ENCODE results near the gene SGMS1. TPM values are rescaled to one million over a fixed set of nuclear protein-coding genes. Genes with fewer than 3 reads are reported as not detected.
"Not testable (repeated sequence)": the region's sequence is repeated elsewhere in the genome, so short reads cannot be mapped to it uniquely, and the experiment has no call there.

SGMS1 gene
- total RNA-seq, 2 experiments from 2014 or later: 17.1 to 19.3 TPM

- no peak overlapping the region for H3K4me3 Mint-ChIP-seq
- CTCF ChIA-PET: interaction anchor here (0.9 to 1.4 kb wide), 4 partner anchors 10 to 49 kb away, joined by 3 to 5 read pairs (median 4); no protein-coding TSS in a partner anchor
- no peaks in the 10 kb centered on the region for H3K9me3 Mint-ChIP-seq
- POLR2A ChIA-PET: no interaction called here
- H3K27ac Mint-ChIP-seq: no peak overlapping the region
- H3K4me1 Mint-ChIP-seq: peaks cover 58% of the 10 kb centered on the region
- no peak for DNase-seq
- peaks cover 4% of the 10 kb centered on the region for H3K36me3 Mint-ChIP-seq (ENCODE audit: low read depth)
- no peaks in the 10 kb centered on the region for H3K27me3 Mint-ChIP-seq
Observed at GRCh38 chr10:50506861-50507573, 116.7 kb downstream of the SGMS1 start.

- no peak for DNase-seq
- POLR2A ChIA-PET: no interaction called here
- Mint-ChIP-seq H3K9me3 (no peaks in the 10 kb centered on the region), H3K27ac (no peak overlapping the region), H3K36me3 (ENCODE audit: low read depth) (peaks cover 2% of the 10 kb centered on the region), H3K4me1 (peaks cover 43% of the 10 kb centered on the region), H3K27me3 (no peaks in the 10 kb centered on the region), H3K4me3 (no peak overlapping the region)
- CTCF ChIA-PET: interaction anchor here (0.9 to 1.4 kb wide), 4 partner anchors 9 to 17 kb away, joined by 3 to 5 read pairs (median 3); no protein-coding TSS in a partner anchor
Observed at GRCh38 chr10:50504389-50504788, 119.4 kb downstream of the SGMS1 start.

- H3K4me3 Mint-ChIP-seq: no peak overlapping the region
- no peak overlapping the region for H3K27ac Mint-ChIP-seq
- ChIA-PET POLR2A (no interaction called here), CTCF (interaction anchor here (0.6 to 1.4 kb wide), 5 partner anchors 10 to 633 kb away, joined by 3 to 5 read pairs (median 3); no protein-coding TSS in a partner anchor)
- no peaks in the 10 kb centered on the region for H3K27me3 Mint-ChIP-seq
- H3K36me3 Mint-ChIP-seq (ENCODE audit: low read depth): no peaks in the 10 kb centered on the region
- no peak for DNase-seq
- H3K9me3 Mint-ChIP-seq: no peaks in the 10 kb centered on the region
- peaks cover 38% of the 10 kb centered on the region for H3K4me1 Mint-ChIP-seq
Observed at GRCh38 chr10:50503661-50504320, 120.0 kb downstream of the SGMS1 start.

- POLR2A ChIA-PET, DNase-seq: not testable (repeated sequence)
Observed at GRCh38 chr10:50503156-50503555, 120.6 kb downstream of the SGMS1 start.

GRCh38 chr10:50501924-50502452, 121.8 kb downstream of the SGMS1 start:
- POLR2A ChIA-PET: interaction anchor here (0.6 kb wide), 1 partner anchor 1907 kb away, joined by 3 read pairs; no protein-coding TSS in a partner anchor
- no peak overlapping the region for H3K4me3 Mint-ChIP-seq

More at GRCh38 chr10:50503156-50503555, 120.6 kb downstream of the SGMS1 start:
- peaks cover 31% of the 10 kb centered on the region for H3K4me1 Mint-ChIP-seq
- not testable (repeated sequence) for H3K27me3 Mint-ChIP-seq; H3K4me3 Mint-ChIP-seq; H3K36me3 Mint-ChIP-seq (ENCODE audit: low read depth); H3K9me3 Mint-ChIP-seq; H3K27ac Mint-ChIP-seq
- CTCF ChIA-PET: interaction anchor here (0.6 kb wide), 1 partner anchor 633 kb away, joined by 3 read pairs; no protein-coding TSS in a partner anchor

GRCh38 chr10:50501478-50501877, 122.3 kb downstream of the SGMS1 start:
- H3K4me3 Mint-ChIP-seq: no peak overlapping the region
- H3K4me1 Mint-ChIP-seq: peaks cover 35% of the 10 kb centered on the region
- peaks cover 9% of the 10 kb centered on the region for H3K9me3 Mint-ChIP-seq
- ChIA-PET POLR2A (no interaction called here), CTCF (no interaction called here)
- no peak overlapping the region for H3K27ac Mint-ChIP-seq
- peaks cover 10% of the 10 kb centered on the region for H3K36me3 Mint-ChIP-seq (ENCODE audit: low read depth)
- no peak for DNase-seq
- no peaks in the 10 kb centered on the region for H3K27me3 Mint-ChIP-seq

More at GRCh38 chr10:50501924-50502452, 121.8 kb downstream of the SGMS1 start:
- H3K27me3 Mint-ChIP-seq: no peaks in the 10 kb centered on the region
- H3K36me3 Mint-ChIP-seq (ENCODE audit: low read depth): peaks cover 10% of the 10 kb centered on the region
- no peak for DNase-seq
- H3K27ac Mint-ChIP-seq: peak overlapping the region; percentile 33
- H3K4me1 Mint-ChIP-seq: peaks cover 35% of the 10 kb centered on the region
- H3K9me3 Mint-ChIP-seq: peaks cover 9% of the 10 kb centered on the region
- CTCF ChIA-PET: interaction anchor here (0.8 kb wide), 1 partner anchor 11 kb away, joined by 3 read pairs; no protein-coding TSS in a partner anchor

- H3K36me3 Mint-ChIP-seq (ENCODE audit: low read depth): peaks cover 11% of the 10 kb centered on the region
- no peak overlapping the region for H3K27ac Mint-ChIP-seq
- H3K4me1 Mint-ChIP-seq: peaks cover 31% of the 10 kb centered on the region
- no peak overlapping the region for H3K4me3 Mint-ChIP-seq
- ChIA-PET CTCF (no interaction called here), POLR2A (no interaction called here)
- DNase-seq: no peak
- H3K9me3 Mint-ChIP-seq: peaks cover 14% of the 10 kb centered on the region
- H3K27me3 Mint-ChIP-seq: no peaks in the 10 kb centered on the region
Observed at GRCh38 chr10:50498465-50498864, 125.3 kb downstream of the SGMS1 start.

GRCh38 chr10:50497758-50498157, 126.0 kb downstream of the SGMS1 start:
- ChIA-PET POLR2A (no interaction called here), CTCF (interaction anchor here (2.1 kb wide), 1 partner anchor 9 kb away, joined by 5 read pairs; no protein-coding TSS in a partner anchor)
- Mint-ChIP-seq H3K36me3 (ENCODE audit: low read depth) (peaks cover 12% of the 10 kb centered on the region), H3K27me3 (no peaks in the 10 kb centered on the region), H3K27ac (peak overlapping the region; percentile 14), H3K4me1 (peaks cover 24% of the 10 kb centered on the region), H3K9me3 (peaks cover 14% of the 10 kb centered on the region), H3K4me3 (no peak overlapping the region)
- no peak for DNase-seq

- Mint-ChIP-seq H3K27me3 (no peaks in the 10 kb centered on the region), H3K36me3 (ENCODE audit: low read depth) (peaks cover 14% of the 10 kb centered on the region), H3K9me3 (peaks cover 18% of the 10 kb centered on the region), H3K4me3 (no peak overlapping the region), H3K4me1 (peaks cover 12% of the 10 kb centered on the region), H3K27ac (no peak overlapping the region)
- POLR2A ChIA-PET: interaction anchor here (0.7 kb wide), 1 partner anchor 79 kb away, joined by 3 read pairs; no protein-coding TSS in a partner anchor
- CTCF ChIA-PET: interaction anchor here (1.2 to 2.1 kb wide), 3 partner anchors 11 to 101 kb away, joined by 3 to 5 read pairs (median 3); no protein-coding TSS in a partner anchor
- no peak for DNase-seq
Observed at GRCh38 chr10:50496228-50496627, 127.5 kb downstream of the SGMS1 start.

- Mint-ChIP-seq H3K27ac (no peak overlapping the region), H3K4me3 (no peak overlapping the region), H3K4me1 (no peaks in the 10 kb centered on the region), H3K27me3 (no peaks in the 10 kb centered on the region), H3K9me3 (peaks cover 21% of the 10 kb centered on the region), H3K36me3 (ENCODE audit: low read depth) (peaks cover 11% of the 10 kb centered on the region)
- POLR2A ChIA-PET: no interaction called here
- CTCF ChIA-PET: interaction anchor here (1.5 kb wide), 1 partner anchor 23 kb away, joined by 7 read pairs; no protein-coding TSS in a partner anchor
- DNase-seq: no peak
Observed at GRCh38 chr10:50490241-50490640, 133.5 kb downstream of the SGMS1 start.

GRCh38 chr10:50484550-50484949, 139.2 kb downstream of the SGMS1 start:
- H3K4me1 Mint-ChIP-seq, DNase-seq, CTCF ChIA-PET, POLR2A ChIA-PET, H3K27ac Mint-ChIP-seq, H3K27me3 Mint-ChIP-seq, H3K4me3 Mint-ChIP-seq: not testable (repeated sequence)
- Mint-ChIP-seq H3K9me3 (peaks cover 32% of the 10 kb centered on the region), H3K36me3 (ENCODE audit: low read depth) (peaks cover 23% of the 10 kb centered on the region)

GRCh38 chr10:50480054-50481007, 143.4 kb downstream of the SGMS1 start:
- Mint-ChIP-seq H3K36me3 (ENCODE audit: low read depth) (peaks cover 32% of the 10 kb centered on the region), H3K27me3 (no peaks in the 10 kb centered on the region), H3K4me1 (no peaks in the 10 kb centered on the region), H3K4me3 (no peak overlapping the region), H3K27ac (no peak overlapping the region), H3K9me3 (peaks cover 37% of the 10 kb centered on the region)
- CTCF ChIA-PET: interaction anchor here (0.9 kb wide), 1 partner anchor 9 kb away, joined by 3 read pairs; no protein-coding TSS in a partner anchor
- no peak for DNase-seq
- POLR2A ChIA-PET: no interaction called here
